K562 (cell line): Measurements from ENCODE around the gene PRXL2A. TPM values are rescaled to one million over a fixed set of nuclear protein-coding genes. Genes with fewer than 3 reads are reported as not detected.
A peak's percentile ranks its signal among the peaks of the same experiment; 100 is the strongest.

Experiments used
- ETV1 ChIP-seq: fragments of 450-650 bp; conservative IDR thresholded peaks from 2 replicates; pipeline ENCODE4 v1.6.1; 2016; ENCODE audit warnings: missing genetic modification characterization, control low read depth, low read depth, missing compliant biosample characterization
- GATAD2B ChIP-seq: fragments of 450-650 bp; IDR thresholded peaks from 2 replicates; pipeline ENCODE4 v1.6.1; 2017; ENCODE audit warnings: mild to moderate bottlenecking, borderline replicate concordance
- POLR3A ChIP-seq: IDR thresholded peaks from 2 replicates; pipeline ENCODE4 v1.6.1; 2011; ENCODE audit warnings: borderline replicate concordance, mild to moderate bottlenecking, moderate library complexity; ENCODE audit not compliant: insufficient read length, insufficient read depth; ENCODE audit errors: extremely low read depth
- polyA plus RNA-seq, 8 experiments: library from polyadenylated mRNA; depleted of rRNA in 4 of 8; stranded (reverse) in 5 of 8; unstranded in 3 of 8; fragments of >200 nt; fragmentation: Nextera tagmentation in 2 of 8; fragmentation: Illumina TruSeq in 1 of 8; extraction: Ambion mirVana in 2 of 8; extraction: Trizol in 1 of 8; gene quantifications; 2 replicates each; pipeline versions ENCODE4 v1.2.1 to v1.2.3, GENCODE V29; 2011 to 2014; ENCODE audit warnings: inconsistent platforms in 1 of 8, missing spikeins in 1 of 8
- total RNA-seq, 7 experiments: library from RNA; depleted of rRNA in 6 of 7; stranded (reverse); fragments of >200 nt in 6 of 7; fragmentation: Illumina TruSeq in 2 of 7; extraction: Trizol in 2 of 7; gene quantifications; 2 replicates each; pipeline versions ENCODE4 v1.2.1 to v1.2.3, GENCODE V29; 2011 to 2021; ENCODE audit warnings: low replicate concordance in 1 of 7
- TF ChIP-seq, protein P1 (sequence below): fragments of 200-600 bp; sonication (generic); IDR thresholded peaks from one replicate; pipeline ENCODE4 v1.6.1; 2012; ENCODE audit warnings: mild to moderate bottlenecking, low read depth, low read length, inconsistent platforms
- TF ChIP-seq, protein P2 (sequence below), 3 experiments: IDR thresholded peaks in 2 of 3; conservative IDR thresholded peaks in 1 of 3; 2 replicates each; pipeline ENCODE4 v1.5.1; 2011 to 2012; ENCODE audit warnings: low read length in 3 of 3, mild to moderate bottlenecking in 3 of 3, control low read depth in 2 of 3, improper control_type of control experiment in 1 of 3, inconsistent platforms in 1 of 3, low read depth in 1 of 3, mixed read lengths in 1 of 3, moderate library complexity in 1 of 3; ENCODE audit not compliant: insufficient read depth in 2 of 3

PRXL2A gene
- total and polyA plus RNA-seq, 9 of the 15 experiments (the other 6 are each of a cell fraction or from before 2014, with no cell fraction given): 0.14 to 1.2 (median 0.75) TPM

GRCh38 chr10:80457554-80458262, 49.4 kb downstream of the PRXL2A start (continued):
- TF ChIP-seq, protein P1, sequence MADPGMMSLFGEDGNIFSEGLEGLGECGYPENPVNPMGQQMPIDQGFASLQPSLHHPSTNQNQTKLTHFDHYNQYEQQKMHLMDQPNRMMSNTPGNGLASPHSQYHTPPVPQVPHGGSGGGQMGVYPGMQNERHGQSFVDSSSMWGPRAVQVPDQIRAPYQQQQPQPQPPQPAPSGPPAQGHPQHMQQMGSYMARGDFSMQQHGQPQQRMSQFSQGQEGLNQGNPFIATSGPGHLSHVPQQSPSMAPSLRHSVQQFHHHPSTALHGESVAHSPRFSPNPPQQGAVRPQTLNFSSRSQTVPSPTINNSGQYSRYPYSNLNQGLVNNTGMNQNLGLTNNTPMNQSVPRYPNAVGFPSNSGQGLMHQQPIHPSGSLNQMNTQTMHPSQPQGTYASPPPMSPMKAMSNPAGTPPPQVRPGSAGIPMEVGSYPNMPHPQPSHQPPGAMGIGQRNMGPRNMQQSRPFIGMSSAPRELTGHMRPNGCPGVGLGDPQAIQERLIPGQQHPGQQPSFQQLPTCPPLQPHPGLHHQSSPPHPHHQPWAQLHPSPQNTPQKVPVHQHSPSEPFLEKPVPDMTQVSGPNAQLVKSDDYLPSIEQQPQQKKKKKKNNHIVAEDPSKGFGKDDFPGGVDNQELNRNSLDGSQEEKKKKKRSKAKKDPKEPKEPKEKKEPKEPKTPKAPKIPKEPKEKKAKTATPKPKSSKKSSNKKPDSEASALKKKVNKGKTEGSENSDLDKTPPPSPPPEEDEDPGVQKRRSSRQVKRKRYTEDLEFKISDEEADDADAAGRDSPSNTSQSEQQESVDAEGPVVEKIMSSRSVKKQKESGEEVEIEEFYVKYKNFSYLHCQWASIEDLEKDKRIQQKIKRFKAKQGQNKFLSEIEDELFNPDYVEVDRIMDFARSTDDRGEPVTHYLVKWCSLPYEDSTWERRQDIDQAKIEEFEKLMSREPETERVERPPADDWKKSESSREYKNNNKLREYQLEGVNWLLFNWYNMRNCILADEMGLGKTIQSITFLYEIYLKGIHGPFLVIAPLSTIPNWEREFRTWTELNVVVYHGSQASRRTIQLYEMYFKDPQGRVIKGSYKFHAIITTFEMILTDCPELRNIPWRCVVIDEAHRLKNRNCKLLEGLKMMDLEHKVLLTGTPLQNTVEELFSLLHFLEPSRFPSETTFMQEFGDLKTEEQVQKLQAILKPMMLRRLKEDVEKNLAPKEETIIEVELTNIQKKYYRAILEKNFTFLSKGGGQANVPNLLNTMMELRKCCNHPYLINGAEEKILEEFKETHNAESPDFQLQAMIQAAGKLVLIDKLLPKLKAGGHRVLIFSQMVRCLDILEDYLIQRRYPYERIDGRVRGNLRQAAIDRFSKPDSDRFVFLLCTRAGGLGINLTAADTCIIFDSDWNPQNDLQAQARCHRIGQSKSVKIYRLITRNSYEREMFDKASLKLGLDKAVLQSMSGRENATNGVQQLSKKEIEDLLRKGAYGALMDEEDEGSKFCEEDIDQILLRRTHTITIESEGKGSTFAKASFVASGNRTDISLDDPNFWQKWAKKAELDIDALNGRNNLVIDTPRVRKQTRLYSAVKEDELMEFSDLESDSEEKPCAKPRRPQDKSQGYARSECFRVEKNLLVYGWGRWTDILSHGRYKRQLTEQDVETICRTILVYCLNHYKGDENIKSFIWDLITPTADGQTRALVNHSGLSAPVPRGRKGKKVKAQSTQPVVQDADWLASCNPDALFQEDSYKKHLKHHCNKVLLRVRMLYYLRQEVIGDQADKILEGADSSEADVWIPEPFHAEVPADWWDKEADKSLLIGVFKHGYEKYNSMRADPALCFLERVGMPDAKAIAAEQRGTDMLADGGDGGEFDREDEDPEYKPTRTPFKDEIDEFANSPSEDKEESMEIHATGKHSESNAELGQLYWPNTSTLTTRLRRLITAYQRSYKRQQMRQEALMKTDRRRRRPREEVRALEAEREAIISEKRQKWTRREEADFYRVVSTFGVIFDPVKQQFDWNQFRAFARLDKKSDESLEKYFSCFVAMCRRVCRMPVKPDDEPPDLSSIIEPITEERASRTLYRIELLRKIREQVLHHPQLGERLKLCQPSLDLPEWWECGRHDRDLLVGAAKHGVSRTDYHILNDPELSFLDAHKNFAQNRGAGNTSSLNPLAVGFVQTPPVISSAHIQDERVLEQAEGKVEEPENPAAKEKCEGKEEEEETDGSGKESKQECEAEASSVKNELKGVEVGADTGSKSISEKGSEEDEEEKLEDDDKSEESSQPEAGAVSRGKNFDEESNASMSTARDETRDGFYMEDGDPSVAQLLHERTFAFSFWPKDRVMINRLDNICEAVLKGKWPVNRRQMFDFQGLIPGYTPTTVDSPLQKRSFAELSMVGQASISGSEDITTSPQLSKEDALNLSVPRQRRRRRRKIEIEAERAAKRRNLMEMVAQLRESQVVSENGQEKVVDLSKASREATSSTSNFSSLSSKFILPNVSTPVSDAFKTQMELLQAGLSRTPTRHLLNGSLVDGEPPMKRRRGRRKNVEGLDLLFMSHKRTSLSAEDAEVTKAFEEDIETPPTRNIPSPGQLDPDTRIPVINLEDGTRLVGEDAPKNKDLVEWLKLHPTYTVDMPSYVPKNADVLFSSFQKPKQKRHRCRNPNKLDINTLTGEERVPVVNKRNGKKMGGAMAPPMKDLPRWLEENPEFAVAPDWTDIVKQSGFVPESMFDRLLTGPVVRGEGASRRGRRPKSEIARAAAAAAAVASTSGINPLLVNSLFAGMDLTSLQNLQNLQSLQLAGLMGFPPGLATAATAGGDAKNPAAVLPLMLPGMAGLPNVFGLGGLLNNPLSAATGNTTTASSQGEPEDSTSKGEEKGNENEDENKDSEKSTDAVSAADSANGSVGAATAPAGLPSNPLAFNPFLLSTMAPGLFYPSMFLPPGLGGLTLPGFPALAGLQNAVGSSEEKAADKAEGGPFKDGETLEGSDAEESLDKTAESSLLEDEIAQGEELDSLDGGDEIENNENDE: no peak
- TF ChIP-seq ETV1 (tag) (no peak), POLR3A (no peak), GATAD2B (no peak)
- TF ChIP-seq, protein P2, sequence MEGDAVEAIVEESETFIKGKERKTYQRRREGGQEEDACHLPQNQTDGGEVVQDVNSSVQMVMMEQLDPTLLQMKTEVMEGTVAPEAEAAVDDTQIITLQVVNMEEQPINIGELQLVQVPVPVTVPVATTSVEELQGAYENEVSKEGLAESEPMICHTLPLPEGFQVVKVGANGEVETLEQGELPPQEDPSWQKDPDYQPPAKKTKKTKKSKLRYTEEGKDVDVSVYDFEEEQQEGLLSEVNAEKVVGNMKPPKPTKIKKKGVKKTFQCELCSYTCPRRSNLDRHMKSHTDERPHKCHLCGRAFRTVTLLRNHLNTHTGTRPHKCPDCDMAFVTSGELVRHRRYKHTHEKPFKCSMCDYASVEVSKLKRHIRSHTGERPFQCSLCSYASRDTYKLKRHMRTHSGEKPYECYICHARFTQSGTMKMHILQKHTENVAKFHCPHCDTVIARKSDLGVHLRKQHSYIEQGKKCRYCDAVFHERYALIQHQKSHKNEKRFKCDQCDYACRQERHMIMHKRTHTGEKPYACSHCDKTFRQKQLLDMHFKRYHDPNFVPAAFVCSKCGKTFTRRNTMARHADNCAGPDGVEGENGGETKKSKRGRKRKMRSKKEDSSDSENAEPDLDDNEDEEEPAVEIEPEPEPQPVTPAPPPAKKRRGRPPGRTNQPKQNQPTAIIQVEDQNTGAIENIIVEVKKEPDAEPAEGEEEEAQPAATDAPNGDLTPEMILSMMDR (IDR thresholded peaks at IDR 0.05 in 2 of 3, conservative IDR thresholded peaks at IDR 0.05 in 1 of 3; ENCODE audit: insufficient read depth in 2 of 3, low read depth in 1 of 3, low read length in 3 of 3): peak in 2 of 3 experiments; percentile 27 to 35; a peak in 3 of 6 replicates
- TF ChIP-seq, all 486 proteins: peak for 7
